COLO668 (cell line): ENCODE data around the gene SPINK4.
A peak's percentile ranks its signal among the peaks of the same experiment; 100 is the strongest.

Experiments used
- DNase-seq: peaks from one replicate; lab custom pipeline; 2025; ENCODE audit not compliant: unreplicated experiment; lab: John Stamatoyannopoulos, UW

Gene SPINK4

DNA sequence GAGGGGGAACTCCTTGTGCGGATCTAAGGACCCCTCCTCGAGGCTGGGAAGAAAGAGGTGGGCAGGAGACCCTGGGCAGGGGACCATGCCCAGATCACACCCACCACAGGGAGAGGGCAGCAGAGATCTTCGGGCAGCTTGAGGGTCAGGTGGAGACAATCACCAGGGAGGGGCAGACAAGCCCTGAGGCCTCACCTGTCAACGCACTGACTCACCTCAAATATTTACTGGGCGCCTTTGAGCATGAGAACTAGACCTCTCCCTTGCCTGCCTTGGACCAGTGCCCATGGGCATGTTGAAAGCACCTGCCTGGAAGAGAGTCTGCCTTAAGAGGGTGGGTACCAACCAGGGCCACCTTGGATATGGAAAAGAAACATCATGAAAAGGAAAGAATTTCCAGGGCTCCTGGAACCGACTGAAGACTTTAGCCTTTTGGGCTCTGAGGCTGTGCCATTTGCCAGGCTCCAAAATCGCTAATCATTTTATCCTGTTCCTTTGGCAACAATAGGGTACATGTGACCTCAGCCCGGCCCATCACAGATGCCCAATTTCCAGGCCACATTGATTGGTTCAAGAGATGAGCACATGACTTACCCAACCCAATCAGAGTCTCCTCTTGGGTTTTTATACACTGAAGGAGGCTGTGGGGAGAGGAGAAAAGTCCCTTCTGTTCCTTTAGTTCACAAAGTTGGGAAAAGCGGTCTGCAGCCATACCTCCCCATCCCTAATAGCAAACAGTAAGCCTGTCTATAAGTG lies 10.4 kb upstream of the SPINK4 start:
- DNase-seq: peak; percentile 91

DNA sequence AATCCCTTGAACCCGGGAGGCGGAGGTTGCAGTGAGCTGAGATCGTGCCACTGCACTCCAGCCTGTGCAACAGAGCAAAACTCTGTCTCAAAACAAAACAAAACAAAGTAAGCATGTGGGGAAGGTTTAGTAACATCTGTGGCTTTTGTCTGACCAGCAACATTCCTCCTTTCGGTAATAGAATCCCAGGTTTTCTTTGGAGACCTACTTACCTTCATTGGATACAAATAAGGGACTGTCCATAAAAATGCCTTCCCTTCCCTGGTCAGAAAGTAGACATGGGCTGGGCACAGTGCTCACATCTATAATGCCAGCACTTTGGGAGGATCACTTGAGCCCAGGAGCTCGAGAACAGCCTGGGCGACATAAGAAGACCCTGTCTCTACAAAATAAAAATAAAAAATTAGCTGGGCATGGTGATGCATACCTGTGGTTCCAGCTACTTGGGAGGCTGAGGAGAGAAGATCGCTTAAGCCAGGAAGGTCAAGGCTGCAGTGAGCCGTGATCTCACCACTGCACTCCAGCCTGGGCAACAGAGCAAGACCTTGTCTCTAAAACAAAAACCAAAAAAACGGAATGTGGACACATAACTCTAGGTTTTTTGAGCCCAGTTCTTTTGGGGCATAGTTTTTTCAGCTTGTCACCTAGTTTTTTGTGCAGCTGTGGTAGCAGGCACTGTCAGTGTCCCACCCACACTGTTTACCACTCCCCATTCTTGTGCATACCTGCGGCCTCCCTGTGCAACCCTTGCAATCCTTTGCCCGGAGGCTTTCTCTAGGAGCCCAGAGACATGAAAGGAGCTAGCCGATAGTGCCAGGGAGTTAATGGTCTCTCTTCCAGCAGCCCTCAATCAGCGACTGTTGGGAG lies 9.0 kb upstream of the SPINK4 start:
- no peak for DNase-seq

DNA sequence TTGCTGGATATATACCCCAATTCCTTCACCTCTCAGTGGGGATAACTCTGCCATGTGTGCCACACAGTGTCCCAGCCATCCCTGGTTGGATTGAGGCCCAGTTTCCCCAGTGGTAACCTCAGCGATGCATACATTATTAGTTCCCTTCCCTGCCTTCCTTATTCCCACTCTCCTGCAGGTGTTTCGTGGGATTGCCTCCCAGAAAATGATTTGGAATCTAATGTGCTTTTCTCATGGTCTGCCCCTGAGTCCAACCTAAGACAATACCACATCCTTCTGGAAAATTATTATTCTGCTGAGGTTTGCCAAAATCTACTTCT lies 8.4 kb upstream of the SPINK4 start:
- no peak for DNase-seq

DNA sequence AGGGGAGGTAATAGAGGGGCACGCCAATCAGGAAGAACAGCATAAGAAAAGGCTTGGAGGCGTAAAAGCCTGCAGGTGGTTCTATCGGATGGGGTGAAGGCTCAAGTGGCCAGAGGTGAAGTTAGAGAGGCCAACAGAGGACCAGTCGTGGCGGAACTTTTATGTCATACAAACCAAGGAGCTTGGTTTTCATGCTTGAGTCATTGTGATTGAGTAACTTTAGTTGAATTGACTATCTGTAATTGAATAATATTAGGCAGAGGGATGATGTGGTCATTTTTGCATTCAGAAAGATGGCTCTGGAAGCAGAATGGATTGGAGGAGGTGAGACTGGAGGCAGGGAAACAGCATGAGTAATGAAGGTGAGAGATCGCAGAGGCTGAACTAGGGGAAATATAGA lies 7.2 kb upstream of the SPINK4 start:
- no peak for DNase-seq

DNA sequence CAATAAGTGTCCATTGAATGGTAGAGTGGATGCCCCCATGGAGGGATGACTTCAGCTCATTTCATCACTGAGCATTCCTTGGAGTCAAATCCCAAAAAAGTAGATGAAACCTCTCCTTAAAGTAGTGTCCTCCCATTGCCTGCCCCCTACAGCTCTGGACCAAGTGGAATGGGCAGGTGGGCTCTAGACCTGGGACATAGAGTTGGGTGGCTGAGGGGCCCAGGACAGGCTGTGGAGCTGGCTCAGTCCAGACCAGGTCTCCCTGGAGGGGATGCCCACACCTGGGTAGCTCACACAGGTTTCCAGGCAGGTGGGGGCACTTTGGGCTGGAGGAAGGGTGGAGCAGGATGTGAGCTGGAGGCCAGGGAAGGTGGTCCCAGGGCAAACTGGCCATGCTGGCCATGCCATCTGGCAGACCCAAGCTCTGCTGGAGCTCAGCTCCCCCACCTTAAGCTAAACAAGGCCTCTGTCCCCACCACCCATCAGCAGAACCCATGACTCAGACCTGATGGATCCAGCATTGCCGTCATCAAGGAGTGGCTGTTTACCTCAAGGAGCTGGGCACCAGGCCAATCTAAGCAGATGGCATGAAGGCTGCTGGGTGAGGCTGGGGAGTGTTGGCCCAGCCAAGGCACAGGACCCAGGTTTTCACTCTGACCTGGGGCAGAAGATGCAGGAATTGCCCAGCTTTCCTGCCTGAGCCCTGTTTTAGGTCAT lies 6.2 kb upstream of the SPINK4 start:
- peak; percentile 71 for DNase-seq

DNA sequence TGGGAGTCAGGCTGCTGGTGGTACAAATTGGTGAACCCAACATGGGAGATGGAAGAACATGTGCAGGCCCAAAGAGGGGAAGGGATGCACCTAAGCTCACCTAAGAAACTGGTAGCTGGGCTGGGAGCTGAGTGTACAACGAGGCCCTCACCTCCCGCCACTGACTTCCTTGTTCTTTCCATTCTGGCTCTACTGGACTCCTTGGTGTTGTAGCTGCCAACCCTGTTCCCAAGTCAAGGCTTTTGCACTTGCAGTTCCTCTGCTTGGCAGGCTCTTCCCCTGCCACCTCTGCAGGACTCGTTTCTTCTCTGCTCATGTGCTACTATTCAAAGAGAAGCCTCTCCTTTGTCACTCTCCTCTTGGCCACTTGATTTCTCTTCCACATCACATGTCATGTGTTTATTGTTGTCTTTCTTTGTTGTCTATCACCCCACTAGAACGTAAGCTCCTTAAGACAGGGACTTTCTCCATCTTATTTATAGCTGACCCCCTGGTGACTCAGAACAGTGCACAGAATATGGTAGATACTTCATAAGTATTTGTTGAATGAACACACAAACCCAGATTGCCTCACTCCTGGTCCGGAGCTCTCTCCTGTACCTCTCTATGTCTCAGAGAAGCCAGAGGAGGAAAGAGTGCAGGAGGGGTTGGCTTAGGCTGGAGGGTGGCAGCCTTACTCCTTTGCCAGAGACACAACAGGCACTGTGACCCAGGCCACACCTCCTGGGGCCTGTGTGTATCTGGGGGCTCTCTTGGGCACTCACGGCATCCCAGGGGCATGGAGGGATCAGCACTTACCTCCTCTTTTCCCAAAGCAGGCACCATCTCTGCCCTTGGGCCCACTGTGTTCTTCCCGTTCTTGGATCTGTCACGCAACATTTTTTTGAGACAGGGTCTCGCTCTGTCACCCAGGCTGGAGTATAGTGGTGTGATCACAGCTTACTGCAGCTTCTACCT lies 5.2 kb upstream of the SPINK4 start:
- no peak for DNase-seq

DNA sequence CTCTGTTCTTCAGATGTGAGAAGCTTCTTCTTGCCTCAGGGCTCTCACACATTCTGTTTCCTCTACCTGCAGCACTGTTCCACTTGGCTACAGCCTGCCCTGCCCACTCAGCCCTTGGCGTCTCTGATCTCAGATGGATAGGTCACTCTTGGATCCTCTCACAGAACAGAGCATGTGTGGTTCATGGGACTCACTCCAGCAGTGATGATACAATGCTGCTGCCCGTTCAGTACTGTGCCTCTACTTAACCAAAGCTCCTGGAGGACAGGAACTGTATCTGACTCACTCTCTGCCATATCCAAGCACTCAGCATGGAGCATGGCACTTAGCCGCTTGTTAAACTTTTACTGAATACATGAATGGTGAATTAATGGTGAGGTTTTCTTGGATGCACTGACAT lies 3.4 kb upstream of the SPINK4 start:
- no peak for DNase-seq

DNA sequence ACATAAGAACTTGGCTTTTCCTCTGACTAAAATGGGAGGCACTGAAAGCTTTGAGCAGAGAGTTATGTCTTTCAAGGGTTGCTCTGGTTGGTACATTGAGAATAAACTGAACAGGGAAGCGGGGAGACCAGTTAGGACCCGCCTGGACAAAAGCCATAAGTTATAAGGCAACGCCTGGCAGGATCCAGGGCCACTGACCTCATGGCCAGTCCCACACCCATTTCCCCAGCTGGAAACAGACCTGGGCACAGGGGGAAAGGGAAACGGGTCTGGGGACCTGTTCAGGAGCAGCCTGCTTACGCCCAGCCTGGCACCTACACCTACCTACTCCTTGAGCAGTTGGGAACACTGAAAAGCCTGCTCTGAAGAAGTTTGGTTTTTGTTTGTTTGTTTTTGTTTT lies 1.3 kb downstream of the SPINK4 start:
- no peak for DNase-seq

DNA sequence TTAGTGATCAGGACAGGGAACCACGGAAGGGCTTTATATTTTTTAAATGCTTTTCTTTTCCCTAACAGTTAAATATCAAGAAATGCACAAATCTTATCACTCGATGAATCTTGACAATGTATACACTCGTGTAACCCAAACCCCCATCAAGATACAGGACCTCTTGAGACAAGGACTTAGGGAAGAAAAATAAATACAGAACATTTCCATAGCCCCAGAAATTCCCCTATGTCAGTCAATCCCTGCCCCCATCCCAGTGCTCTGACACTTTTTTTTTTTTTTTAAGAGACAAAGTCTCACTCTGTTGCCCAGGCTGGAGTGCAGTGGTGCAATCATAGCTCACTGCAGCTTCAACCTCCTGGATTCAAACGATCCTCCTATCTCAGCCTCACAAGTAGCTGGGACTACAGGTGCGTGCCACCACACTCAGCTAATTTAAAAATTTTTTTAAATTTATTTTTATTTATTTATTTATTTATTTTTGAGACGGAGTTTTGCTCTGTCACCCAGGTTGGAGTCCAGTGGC lies 2.7 kb downstream of the SPINK4 start:
- DNase-seq: no peak

DNA sequence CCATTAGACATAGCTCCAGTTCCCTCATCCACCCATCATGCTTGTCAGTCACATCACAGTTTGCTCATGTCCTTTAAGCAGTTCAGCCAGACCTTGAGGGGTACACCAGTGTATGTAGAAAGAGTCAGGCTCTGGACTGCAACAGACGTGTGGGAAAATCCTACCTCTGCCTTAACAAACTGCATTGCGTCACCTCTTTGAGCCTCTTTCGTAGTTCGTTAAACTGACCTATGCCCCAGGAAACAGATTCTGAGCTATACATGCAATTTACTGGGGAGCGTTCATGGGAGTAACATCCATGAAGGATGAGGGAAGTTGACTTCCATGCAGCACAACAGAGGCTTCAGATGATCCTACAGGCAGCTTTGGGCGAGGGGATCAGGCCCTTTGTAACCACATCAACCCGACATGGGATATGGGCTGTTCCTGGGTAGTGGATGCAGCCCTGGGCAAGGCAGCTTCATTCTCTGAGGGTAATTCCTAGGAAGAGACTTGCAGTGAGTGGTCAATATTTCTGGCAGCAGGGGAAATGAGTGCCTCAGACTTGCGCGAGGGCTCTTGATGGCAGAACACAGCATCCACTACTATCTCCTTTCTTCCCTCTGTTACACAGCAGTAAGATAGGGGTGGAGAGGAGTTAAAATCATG lies 4.3 kb downstream of the SPINK4 start:
- no peak for DNase-seq

DNA sequence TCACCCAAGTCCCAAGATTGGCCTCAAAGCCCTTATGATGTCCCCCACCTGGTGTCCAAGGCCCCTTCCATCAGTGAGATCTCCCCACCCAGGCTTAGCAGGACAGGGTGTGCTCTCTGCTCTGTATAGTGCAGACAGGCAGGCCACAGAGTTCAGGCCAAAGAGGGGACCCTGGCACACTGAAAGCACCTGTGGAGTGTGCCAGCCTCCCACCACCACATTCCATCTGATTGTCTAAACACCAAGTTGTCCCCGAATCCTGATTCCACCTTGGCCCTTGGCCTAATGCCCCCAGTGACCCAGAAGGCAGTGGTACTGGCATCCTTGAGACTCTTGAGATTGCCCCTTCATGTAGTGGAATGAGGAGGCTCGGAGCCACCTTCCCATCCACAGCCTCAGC lies 5.4 kb downstream of the SPINK4 start:
- no peak for DNase-seq

DNA sequence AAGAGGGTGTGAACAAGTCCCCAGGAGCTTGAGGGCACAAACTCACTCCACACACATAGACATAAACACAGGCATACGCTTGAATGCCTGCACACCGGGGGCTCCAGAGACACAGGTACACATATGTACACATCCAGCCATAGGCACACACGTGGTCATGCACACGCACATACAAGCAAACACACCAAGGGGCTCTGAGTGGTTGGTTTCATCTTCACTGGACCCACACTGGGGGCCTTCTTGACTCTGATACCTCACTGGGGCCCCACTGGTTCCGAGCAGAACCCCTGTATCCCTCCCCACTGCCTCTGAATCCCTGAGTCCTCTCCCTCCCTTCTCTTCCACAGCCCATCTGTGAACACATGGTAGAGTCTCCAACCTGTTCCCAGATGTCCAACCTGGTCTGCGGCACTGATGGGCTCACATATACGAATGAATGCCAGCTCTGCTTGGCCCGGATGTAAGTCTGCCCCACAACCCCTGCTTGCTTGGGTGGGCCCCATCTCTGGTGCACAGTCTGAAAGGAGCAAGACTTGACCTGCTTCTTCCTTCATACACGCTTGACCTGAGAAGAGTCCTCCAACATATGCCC lies 6.4 kb downstream of the SPINK4 start:
- no peak for DNase-seq

DNA sequence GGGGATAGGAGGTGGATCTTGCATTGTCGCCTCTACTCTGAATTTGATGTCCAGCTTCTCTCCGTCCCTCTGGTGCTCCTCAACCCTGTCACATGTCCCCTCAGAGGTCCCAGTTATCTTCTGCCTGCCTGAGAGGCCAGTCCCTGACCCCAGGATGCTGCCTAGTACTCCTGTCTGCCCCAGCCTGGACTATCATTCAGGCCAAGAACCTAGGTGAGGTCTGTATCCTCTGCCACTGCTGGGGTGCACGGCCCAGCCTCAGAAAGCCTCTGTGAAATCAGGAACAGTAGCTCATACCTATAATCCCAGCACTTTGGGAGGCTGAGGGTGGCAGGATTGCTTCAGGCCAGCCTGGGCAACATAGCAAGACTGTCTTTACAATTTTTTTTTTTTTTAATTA lies 8.6 kb downstream of the SPINK4 start:
- DNase-seq: no peak

DNA sequence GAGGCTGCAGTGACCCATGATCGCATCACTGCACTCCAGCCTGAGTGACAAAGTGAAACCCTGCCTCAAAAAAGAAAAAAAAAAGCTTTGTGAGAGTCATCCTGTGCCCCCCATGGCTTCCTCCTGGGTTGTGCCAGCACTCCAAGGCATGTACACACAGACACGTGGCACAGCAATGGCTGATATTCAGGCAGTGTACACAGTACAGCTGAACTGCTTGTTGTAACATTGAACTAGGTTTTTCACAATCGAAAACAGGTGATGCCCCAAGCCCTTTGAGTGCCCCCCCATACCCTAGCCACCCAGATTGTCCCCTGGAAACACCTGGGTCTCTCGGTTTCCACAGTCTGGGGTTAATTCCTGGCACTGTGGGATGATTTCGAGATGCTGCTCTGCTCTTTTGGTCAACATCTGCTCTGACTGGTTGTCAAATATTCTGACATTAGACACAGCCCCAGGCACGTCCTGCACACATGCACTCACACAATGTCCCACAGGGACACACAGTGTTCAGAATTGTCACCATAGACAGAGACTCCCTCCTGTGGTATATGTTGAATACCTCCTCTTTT lies 9.2 kb downstream of the SPINK4 start:
- DNase-seq: no peak

DNA sequence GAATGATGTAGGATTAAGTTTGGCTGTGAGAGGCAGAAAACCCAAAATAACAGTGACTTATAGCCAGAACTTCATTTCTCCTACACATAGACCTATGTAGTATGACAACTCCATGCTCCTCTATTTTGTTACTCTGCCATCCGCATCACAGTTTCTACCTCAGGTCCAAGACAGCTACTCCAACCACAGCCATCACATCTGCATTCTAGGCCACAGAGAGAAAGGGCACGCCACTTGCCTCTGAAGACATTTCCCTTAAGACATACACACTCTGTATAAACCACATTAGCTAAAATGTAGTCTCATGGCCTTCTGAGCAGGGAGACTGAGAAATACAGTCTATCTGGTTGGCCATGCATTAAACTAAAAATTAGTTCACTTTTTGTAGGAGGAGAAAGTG lies 10.0 kb downstream of the SPINK4 start:
- no peak for DNase-seq

DNA sequence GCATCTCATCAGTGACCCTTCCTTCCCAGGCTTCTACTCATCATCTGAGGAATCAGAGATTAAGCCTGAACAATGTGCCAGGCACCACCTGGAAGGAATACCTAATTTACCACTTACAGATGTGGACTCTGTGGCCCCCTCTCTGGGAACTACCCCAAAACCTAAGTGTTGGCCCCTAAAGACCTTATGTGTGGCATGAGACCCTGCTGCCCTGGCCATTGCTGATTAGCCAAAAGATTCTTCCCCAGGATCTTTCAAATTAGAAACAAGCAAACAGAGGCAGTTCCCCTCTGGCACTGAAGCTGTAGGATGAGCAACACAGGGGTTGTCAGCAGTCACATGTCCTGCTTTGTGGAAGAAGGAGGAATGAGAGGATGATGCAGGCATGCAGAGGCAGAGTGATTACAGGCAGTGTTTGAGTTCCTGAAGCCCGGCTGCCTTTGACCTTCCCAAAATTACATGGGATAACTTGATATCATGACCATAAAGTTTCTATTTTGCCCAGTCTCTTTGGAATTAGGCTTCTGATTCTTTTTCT lies 10.6 kb downstream of the SPINK4 start:
- no peak for DNase-seq

DNA sequence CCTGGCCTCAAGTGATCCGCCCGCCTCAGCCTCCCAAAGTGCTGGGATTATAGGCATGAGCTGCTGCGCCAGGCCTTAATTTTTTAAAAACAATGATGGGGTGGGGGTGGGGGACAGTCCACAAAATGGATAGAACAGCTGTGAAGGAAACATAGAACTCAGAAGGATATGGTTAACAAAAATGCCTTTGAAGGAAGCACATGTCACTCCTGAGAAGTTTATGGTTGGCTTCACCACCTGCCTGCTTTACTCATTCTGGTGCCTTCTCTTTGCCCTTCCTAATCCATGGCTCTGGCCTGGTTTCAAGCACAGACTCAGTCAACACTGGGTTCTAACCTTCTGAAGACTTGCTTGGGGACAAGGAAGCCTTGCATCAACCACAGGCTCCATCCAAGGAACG lies 14.2 kb downstream of the SPINK4 start:
- DNase-seq: no peak

DNA sequence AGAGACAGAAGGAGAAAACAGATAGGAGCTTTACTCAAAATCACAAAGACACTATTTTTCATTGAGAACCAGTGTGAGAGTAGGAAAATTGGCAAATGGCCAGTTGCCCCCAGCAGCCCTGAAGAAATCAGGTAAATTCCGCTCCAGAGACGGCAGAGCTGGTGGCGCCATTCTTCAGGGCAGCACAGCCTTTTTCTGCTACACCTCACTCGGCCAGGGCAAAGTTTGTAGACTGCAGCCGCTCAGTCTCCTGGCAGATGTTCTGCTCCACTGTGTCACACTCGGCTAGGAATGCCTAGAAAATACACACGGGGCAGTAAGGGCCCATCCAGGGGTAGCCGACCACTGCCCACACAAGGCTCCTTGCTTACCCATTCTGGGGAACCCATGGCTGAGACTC lies 15.0 kb downstream of the SPINK4 start:
- no peak for DNase-seq

DNA sequence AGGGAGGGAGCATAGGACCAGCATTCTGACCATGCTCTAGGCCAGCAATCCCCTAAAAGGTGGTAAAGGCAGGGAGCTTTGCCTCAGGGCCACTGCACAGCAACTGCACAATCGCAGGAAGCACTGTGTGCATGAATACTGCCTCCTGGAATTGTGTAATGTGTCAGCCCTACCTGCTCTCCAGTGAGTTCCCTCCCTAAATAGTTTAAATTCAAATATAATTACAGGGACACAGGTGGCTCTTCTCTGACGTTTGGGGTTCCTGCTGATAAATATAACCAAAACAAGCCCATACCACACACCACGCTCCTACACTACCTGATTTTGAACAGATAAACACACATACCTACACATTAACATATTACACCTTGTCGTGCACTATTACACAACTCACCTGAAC lies 15.5 kb downstream of the SPINK4 start:
- no peak for DNase-seq
